NCI-H1694 treated with DMSO at 0.1 percent for 48 hours (cell line): Measurements from ENCODE around the gene PRR35.

ENCODE experiments used
- DNase-seq: peaks from one replicate; lab custom pipeline; 2025; lab: John Stamatoyannopoulos, UW

PRR35 gene

DNA sequence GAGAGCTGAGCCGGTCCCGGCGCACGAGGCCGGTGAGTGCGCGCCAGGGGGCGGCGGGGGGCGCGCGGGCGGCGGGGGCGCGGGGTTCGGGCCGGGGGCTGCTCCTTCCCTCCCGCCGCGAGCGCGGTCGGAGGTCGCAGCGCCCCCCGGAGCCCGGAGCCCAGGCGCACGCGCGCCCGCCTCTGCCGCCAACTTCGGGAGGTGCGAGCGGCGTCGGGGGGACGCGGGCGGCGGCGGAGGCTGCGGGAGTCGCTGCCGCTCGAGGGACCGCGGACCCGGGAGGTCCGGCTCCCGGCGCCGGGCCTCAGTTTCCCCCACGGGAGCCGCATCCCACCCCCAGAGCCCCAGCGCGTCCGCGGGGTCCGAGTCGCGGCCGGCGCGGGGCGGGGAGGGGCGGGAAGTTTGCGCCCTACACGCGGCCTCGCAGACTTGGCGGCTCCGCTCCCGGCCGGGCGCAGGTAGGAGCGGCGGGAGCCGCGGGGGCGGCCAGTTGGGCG is at the start of gene PRR35:
TSS of gene PRR35 (plus strand) at position 191 of the 497 bp plus-strand sequence. CDS start 2,901 bp downstream, outside the sequence.
- DNase-seq = no peak

DNA sequence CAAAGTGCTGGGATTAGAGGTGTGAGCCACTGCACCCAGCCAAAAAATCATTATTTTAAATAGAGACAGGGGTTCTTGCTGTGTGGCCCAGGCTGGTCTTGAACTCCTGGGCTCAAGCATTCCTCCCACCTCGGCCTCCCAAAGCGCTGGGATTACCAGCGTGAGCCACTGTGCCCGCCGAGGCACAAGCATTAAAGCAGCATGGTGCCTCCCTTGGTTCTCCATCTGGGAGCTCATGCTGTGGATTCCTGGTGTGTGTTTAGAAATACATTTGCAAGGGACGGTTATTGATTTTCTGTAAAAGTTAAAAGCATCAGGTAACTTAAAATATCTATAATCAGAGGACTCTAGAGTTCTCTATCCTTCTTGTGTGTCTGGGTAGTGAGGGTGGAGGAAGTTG is 47.4 kb upstream of the PRR35 start:
- DNase-seq = no peak

DNA sequence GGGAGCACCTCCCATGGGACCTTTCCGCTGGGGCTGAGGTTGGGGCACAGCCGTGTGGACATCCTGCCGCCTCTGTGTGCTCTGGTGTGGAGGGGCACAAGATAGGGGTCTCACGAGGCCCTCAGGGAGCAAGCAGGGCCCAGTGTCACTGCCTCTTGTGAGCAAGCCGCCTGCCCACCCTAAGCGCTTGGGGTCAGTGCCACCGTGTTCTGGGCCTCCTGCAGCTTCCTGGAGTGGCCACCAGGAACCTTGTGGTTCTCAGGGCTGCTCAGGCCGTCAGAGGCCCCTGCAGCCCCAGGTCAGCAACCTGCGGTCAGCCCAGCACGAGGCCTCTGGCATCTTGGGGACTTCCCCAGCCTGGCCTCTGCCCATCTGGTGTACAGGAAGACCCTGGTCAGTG is 46.2 kb upstream of the PRR35 start:
- DNase-seq = no peak

DNA sequence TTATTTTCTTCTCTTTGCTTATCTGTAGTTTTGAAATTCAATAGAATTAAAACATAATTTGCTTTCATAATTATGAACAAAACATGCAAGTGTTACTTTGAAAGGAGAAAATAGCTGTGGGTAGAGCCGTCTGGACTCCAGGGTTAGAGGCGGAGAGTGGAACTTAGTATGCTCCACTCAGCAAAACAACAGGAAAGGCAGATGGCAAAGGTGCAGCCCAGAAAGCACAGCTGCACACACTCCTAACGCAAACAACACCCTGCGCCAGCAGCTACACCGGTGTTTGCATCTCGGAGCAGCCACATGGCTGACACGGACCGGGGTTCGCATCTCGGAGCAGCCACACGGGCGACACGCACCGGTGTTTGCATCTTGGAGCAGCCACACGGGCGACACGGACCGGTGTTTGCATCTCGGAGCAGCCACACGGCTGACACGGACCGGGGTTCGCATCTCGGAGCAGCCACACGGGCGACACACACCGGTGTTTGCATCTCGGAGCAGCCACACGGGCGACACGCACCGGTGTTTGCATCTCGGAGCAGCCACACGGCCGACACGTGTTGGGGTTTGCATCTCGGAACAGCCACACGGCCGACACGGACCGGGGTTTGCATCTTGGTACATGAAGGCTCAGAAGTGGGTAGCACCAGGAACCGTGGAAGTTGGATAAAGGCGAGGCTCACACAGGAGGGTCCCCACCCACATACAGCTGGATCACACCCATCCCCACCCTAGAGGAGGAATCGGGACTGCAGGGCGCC is 44.8 kb upstream of the PRR35 start:
- peak; percentile 40 for DNase-seq

DNA sequence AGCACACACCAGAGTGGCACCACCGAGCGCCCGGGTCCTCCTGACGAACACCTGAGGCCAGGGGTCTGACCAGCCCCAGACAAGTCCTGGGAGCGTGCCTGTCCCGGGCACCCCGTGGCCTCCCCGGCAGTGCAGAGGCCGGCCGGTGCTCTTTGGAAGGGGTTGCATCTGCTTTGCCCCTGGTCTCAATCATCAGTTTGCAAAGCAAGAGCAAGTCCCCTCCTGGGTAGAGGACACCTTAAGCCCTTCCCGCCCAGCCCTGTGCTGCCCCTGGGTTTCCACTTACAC is 44.3 kb upstream of the PRR35 start:
- DNase-seq = no peak

DNA sequence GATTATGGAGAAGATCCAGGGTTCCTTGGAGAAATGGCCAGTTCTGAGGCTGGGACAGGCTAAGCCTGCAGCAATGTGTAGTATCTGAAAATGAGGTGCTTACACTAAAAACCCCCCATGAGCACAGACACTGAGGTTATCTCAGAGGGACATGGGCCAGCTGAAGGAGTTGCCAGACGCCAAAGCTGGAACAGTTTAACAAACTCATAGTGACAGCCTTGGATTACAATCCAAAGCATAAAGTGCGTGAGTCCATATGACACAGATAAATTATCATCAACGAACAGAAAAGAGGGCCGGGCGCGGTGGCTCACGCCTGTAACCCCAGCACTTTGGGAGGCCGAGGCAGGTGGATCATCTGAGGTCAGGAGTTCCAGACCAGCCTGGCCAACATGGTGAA is 43.9 kb upstream of the PRR35 start:
- no peak for DNase-seq

DNA sequence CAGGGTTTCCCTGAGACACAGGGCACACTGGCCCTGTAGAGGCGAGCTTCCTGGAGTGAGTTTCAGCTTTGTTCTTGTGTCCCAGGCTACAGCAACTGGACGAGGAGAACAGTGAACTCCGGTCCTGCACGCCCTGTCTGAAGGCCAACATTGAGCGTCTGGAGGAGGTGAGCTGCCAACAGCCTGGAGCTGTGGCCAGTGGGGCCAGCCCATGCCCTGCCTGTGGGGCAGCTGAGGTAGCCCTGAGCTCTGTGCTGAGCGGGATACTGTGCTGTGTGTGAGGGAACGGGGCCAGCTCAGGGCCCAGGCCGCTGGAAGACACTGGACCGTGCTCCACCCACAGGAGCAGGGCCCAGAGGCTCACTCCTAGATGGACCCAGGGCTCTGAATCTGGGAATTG is 41.3 kb upstream of the PRR35 start:
- no peak for DNase-seq

DNA sequence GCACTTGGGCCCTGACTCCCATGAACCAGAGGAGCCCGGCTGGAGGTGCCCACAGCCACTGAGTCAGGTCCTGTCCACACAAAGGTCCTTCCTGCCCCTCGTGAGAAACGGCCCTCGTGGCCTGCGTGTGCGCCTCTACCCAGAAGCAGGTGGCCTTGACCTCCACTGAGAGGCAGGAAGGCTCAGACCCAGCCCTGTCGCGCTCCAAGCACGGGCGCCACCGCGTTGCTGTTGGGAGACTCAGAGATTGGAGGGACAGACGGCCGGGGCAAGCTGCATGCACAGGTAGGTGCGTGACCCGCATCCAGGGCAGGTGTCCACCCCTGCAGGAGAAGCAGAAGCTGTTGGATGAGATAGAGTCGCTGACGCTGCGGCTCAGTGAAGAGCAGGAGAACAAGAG is 40.8 kb upstream of the PRR35 start:
- DNase-seq = no peak

DNA sequence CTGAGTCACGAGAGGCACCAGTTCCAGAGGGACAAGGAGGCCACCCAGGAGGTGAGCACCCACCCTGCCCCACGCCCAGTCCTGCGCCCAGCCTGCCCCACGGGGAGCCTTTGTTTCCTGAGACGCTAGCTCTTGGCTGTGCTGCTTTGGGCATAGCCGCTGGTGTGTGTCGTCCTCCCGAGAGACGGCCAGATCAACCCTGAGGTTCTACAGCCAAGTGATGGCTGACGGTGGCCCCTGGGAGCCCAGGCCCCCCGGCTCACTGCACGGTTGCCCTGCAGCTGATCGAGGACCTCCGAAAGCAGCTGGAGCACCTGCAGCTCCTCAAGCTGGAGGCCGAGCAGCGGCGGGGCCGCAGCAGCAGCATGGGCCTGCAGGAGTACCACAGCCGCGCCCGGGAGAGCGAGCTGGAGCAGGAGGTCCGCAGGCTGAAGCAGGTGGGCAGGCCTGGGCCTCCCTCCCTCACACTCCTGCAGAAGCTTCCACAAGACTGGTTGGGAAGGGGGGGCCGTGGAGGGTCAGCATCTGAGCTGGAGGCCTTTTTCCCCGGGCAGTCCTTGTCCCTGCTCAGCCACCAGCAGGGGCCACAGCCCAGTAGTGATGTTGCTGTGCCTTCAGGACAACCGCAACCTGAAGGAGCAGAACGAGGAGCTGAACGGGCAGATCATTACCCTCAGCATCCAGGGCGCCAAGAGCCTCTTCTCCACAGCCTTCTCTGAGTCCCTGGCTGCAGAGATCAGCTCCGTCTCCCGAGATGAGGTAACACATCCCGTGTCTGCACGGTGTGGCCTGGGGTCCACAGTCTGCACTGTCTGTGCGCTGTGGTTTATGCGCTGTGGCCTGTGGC is 40.1 kb upstream of the PRR35 start:
- DNase-seq = no peak

DNA sequence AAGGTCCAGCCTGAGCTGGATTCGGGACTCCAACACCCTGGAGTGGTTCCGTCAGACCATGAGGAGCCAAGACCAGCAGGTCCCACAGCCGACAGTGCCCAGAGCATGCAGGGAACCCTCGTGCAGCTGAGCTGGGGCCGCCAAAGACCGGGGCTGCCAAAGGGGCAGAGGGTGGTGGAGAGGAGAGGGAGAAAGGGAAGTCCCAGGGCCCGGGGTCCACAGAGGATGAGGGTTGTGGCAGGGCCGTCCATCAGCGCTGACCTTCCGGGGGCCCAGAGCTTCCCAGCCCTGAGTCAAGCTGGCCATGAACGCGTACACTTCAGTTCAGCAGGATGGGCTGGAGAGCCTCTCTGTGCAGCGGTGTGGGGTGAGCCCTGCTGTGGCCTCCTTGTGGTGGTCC is 39.3 kb upstream of the PRR35 start:
- DNase-seq = no peak

DNA sequence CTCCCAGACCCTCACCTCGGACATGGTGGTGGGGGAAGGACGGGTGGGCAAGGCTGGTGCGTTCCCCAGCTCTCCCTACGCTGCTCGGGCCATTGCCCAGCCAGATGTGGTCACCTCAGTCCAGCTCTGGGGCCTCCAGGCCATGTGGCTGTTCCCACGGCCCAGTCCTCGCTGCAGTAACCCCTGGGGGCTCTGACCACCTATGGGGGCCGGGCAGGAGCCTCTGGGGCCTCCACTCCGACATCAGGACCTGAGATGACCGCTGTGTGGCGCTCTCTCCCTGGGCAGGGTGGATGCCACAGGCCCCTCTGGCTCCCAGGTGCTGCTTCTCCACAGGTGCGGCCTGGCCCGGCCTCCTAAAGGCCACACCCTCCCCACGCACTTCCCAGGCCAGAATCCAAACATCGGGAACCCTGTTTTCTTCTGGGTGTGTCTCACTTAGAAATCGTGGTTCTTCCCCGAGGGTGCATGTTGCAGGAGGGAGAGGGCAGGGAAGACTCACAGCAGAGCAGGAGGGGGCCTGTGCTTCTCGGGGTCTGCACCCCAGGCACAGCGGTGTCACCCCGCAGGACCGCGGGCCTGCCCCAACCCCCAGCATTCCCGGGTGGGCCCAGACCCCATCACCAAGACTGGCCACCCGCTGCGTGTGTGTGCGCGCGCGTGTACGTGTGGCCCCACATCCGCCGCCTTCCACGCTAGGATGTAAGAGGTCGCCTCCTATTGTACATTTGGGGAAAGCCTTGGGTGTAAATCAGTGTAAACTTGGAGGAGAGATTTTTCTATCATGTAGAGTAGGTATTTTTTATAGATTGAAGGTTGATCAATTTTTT is 38.6 kb upstream of the PRR35 start:
- no peak for DNase-seq

DNA sequence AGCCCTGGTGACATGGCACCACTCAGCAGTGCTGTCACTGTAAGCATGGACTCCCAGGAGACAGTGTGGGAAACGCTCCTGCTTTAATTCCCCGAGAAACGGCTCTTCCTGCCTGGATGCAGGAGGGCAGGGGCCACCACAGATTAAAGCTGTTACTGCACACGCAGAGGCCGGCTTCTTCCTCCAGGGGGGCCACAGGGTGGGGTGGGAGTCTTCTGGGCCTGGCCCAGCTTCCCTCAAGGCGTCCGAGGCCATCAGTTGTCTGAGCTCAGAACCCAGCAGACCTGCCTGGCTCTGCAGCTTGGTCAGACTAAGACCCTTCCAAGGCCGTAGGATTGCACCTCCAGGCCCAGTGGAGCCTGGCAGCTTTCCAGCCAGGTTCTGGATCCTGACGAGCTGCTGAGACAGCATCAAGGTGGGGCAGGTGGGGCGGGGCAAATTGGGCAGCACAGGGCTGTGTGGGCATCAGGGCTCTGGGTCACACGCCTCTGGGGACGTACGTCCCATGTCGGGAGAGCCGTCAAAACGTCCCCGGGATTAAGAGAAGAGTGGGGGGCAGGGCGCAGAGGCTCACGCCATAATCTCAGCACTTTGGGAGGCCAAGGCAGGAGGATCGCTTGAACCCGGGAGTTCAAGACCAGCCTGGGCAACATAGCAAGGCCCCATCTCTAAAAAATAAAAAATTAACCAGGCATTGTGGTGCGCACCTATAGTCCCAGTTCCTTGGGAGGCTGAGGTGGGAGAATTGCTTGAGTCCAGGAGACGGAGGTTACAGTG is 37.7 kb upstream of the PRR35 start:
- no peak for DNase-seq

DNA sequence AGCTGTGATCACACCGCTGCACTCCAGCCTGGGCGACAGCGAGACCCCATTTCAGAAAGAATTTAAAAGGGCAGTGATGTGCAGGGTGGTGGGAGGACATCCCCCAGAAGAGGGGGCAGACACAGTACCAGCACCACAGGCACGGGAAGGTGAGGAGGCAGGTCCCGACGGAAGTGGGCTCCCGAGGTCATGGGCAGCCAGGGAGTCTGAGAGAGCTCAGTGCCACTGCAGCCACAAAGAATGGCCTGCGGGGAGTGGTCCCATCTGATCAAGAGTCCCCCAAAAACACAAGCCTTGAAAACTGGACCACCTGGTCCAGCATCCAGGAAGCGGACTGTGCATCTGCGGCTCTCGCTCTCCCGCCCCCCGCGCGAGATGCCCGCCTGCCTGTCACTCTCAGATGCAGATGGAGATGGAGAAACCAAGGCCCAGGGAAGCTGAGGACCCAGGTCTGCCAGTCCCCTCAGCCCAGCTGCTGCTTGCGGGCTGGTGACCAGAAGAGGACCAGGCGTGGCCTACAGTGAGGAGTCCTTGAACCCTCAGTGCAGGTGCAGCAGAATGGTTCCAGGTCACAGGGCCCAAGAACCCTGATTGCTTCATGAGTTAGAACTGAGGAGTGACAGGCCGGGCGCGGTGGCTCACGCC is 37.0 kb upstream of the PRR35 start:
- no peak for DNase-seq

DNA sequence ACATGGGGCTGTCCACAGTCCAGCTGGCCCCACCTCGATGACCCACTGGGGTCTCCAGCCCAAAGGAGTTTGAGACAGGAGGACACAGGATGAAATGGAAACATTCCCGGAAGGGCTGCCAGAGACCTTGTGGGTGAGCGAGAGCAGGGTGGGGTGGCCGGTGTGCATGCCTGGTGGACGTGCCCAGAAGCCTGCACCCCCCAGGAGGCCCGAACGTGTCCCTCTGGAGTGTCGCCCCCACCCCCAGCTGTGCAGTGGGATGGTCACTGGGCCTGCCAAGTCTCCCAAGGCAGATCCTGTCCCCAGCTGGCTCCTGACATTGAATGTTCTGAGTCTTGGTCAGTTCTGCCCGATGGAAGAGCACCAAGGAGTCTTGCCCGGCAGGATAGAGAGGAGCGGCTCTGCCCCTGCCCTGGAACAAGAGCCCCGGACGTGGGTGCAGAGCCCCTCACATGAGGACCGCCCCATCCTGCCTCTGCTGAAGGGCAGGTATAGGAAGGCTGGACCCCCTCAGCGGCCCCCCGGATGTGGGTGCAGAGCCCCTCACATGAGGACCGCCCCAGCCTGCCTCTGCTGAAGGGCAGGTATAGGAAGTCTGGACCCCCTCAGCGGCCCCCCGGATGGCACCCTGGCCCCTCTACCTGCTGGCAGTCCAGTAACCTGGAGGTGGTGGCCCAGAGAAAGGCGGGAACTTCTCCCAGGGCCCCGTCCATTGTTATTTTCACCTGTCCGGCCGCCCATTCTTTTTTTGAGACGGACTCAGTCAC is 35.7 kb upstream of the PRR35 start:
- no peak for DNase-seq

DNA sequence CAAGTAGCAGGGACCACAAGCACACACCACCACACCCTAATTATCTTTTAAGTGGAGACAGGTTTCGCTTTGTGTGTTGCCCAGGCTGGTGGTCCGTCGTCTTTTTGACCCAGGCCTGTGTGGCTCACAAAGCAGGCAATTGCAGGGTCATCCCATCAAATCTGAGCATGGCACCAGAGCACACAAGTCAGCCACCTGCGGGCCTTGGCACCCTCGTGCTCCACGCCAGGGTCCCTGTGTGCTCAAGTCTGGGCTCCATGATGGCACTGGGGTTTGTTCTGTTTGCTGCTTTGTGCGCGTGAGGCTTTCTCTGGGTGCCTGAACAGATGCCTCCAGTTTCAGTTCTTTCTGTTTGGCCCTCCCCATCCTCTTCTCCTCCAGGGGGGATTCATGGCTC is 35.1 kb upstream of the PRR35 start:
- no peak for DNase-seq

DNA sequence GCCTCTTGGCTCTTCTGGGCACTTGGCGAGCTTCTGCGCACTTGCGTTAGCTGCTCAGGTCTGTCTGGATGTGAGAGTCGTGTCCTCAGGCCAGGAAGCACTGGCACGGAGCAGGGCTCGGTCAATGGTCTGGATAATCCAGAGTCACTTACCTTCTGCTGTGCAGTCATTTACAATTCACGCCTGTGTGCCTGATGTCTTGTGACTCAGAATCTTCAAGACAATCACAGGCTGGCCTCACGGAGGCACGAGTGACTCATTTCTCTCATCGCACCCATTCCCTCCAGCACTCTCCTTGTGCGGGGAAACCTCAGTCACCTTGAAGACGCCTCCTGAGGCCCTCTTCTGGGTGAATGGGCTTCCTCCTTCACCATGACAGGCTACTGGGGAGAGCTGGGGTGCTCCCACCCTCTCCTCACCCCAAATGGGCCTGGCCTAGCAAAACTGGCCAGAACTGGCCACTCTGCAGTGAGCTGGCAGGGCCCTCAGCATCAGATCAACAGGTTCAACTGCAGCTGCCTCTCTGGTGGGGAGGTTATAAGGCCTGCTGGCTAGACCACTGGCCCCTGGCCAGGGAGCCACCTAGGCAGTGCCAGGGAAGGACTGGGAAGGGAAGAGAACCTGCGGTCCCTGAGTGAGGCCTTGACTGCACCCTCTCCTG is 34.5 kb upstream of the PRR35 start:
- DNase-seq = no peak

DNA sequence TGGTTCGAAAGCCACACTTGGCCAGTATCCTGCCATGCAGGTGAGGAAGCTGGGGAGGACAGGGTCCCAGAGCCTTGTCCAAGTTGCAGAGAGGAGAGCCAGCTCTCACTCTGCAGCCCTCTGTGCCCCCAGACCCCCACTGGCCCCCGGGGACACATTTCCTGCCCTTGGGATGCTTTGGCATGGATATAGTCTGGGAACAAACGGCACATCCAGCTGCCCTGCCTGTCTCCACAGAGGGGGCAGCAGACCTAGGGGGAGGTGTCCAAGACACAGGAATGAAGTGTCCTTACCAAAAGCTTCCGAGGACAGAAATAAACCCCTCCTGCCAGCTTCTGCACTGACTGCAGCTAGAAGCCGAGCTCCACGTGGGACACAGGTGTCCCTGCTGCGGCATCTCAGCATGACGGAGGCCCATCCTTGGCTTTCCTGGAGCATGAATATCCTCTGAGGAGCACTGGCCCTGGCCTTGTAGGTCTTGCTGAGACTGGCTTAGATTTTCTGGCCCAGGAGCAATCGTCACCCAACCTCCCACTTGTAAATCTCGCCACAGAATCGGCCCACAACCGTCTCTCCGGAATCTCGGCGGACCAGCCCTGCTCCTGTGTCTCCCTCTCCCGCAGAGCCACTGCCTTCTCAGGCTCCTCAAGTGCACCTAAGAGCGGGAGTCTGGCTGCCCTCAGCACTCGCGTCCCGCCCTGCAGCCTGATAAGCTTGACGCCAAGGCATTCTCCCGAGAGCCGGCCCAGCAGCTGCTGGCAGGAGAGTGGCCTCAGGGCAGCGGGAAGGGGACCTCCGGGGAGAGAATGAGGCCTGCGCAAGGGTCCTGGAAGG is 33.8 kb upstream of the PRR35 start:
- no peak for DNase-seq

DNA sequence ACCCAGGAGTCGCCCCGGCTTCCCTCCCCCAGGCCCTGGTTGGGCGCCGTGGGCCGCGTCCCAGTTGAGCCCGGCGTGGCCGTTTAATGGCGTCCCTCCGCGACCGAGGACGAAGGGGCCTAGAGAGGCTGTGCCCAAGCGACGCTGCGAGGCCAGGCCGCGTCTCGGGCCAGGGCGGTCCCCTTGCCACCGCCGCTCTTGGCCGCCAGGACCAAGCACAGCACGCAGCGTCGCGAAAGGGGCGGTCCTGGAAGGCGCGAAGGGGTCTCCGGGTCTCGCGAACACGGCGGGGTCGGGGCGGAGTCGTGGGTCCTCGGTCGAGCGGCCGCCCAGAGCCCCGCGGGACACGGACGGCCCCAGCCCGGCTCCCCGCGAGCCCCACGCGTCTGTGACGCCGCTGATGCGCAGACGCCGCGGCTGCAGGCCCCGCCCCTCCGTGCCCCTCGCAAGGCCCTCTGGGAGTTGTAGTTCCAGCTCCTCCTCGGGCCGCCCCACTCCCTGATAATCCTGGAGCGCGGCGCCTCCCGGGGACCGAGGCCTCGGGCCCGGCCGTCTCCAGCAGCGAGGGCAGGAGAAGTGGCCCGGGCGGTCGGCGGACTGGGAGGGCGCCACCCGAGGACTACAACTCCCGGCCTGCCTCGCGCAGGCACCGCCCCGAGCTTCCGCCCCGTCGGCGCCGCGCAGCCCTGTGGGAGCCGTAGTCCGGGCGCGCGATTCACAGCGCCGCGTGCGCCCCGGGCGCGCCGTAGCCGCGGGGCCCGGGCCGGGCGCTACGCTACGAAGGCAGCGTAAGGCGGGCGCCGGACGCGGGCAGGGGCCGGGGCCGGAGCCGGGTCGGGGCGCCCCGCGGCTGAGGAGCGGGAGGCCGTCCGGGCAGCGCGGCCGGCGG is 32.9 kb upstream of the PRR35 start, which contains the start of gene CAPN15:
TSS of gene CAPN15 (plus strand) at position 698 of the 889 bp plus-strand sequence. CDS start 19,127 bp downstream, outside the sequence.
- DNase-seq = peak; percentile 66
